ENCODE results near the gene NOL6.
"Not testable (repeated sequence)": the region's sequence is repeated elsewhere in the genome, so short reads cannot be mapped to it uniquely, and the experiment has no call there.

Gene NOL6

DNA sequence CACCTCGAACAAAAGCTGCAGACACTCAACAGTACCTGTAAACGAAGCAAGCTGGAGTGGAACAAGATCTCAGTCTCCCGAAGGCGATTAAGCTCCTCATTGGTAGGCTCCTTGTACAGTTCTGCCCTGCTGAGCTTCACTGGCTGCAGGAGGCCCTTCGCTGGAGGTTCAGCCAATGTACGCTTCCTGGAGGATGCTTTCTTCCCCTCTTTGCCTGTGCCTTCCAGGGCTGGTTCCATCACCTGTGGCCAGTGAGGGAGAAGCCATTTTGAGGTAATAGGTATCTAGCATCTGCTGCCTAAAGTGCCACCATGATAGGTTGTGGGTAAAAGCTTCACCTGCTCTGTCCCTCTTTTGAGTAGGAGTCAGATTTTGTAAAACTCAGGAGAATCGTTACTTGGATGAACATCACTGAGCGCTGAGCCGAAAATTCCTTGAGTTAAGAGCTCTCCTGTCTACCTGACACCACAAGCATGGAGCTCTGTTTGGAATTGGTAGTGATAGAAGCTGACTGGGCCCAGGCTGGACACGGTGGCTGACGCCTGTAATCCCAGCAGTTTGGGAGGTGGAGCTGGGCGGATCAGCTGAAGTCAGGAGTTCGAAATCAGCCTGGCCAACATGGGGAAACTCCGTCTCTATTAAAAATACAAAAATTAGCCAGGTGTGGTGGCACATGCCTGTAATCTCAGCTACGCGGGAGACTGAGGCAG lies 1.4 kb downstream of the NOL6 start:
- DNase-seq, result no peak

GRCh38 chr9:33471361-33471760 lies 2.4 kb downstream of the NOL6 start:
- no peak for DNase-seq

GRCh38 chr9:33469891-33470290 lies 3.8 kb downstream of the NOL6 start:
- DNase-seq, result no peak

DNA sequence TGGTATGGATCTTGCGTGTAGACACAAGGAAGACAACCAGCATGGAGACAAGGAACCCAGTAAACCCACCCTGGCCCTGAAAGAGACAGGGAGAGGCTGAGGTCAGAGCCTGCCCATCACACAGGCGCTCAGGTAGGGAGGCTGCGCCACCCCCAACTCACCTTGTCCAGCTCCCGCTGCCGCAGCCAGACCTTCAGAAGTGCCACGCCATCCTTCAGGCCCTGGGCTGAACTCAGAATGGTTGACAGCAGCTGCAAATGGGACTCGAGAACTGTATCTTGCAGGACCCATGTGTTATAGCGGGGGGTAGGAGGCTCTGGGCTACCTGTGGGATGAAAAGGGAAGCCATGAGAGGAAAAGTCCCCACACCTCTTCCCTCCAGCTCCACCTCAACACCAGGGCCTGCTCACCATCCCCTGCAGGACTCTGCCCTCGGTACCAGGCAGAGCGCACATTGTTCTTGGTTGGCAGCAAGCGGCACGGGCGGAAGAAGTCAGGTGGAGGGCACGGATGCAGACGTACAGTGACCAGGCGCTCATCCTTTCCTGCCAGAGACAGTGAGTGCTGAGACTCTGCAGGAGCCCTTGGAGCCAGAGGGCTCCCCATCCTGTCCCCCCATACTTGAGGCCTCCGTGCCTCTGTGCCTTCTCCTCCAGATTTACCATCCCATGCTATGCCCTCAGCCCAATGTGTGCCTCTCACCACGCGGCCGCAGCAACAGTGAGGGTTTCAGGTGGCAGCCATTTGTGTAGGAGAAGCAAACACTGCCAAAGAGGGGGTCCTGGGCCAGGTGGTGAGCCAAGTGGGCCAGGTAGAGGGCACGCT lies 4.7 kb downstream of the NOL6 start:
- DNase-seq, result peak; percentile 10

DNA sequence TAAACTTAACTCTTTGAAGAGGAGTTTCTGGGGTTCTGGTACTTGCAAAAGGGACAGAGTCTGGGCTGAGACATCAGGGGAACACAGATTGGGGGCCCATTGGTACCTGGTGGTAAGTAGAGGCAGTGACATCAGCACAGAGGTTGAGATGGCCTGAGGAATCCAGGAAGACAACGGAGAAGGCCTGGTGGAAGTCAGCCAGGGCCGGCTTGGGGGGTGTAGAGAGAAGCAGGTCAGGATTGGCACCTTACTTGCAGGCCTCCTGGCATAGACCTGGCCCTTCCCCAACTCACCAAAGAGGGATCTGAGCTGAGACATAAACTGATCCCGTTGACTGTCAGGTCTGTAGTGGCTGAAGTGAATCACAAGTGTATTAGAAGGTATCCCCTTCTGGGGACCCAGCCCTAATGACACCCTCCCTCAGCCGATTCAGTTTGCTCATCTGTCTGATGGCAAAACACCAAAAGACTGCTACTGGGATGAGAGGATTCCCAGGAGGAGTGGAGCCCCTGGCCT lies 5.5 kb downstream of the NOL6 start:
- DNase-seq, result peak; percentile 3

DNA sequence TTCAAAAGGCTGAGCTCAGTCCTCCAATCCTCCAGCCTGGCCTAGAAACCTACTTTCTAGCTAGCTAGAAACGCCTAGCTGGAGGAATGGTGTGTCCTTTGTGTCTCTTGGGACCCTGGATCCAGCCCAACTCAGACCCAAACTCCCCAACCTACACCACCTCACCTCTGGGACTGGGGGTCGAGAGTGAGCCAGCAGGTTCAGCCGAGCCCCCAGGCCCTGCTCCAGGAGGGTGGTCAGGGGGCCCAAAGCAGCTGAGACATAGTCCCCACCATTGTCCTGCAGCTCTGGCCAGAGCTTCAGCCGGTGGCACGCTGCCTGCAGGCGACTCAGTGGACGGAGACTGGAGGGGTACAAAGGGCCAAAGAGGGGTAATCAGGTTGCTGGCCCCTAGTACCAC lies 6.2 kb downstream of the NOL6 start:
- peak; percentile 9 for DNase-seq

DNA sequence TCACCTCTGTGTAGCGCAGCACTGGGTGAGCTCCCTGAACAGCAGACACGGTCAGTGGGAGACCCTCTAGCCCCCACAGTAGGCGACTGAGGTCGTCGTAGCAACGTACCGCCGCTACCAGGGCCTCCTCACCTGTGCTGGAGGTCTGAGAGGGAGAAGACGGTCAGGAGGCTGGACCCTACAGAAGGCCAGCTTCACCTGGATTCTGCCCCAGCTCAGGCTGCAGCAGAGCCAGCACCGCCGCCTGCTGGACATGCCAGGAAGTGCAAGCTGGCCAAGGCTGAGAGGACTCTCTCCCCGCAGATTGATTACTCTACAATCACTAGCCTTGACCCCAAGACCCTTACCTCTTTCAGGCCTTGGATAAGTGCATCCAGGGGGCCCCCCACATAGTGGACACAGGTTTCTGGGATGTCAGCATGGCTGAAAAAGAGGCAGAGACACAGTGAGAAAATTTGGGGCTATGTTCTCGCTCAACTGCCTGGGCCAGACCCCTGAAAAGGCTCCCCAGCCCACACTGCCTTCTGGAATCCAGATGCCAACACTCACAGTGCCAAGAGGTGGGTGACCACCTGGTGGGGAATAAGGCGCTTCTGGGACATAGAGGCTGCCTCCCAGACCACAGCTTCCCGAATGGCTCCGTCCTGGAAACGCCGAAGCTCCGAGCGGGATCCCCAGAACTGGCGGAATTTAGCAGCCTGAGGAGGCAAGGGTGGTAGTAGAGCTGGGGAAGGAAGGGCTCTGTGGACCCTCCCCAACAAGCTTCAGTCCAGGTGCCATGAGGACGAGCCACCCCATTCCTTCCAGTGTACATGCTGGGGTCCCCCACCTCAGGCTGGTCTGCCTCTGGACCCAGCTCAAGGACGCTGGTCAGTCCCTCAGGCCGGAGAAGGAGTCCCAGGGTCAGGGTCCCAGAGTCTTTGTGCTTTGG lies 6.9 kb downstream of the NOL6 start:
- peak; percentile 79 for DNase-seq

- DNase-seq, result no peak
These were observed 7.8 kb downstream of the NOL6 start for GRCh38 chr9:33465596-33466564.

- no peak for DNase-seq
These were observed 8.6 kb downstream of the NOL6 start for GRCh38 chr9:33465096-33465495.

GRCh38 chr9:33464045-33464636 lies 9.6 kb downstream of the NOL6 start:
- DNase-seq, result no peak

GRCh38 chr9:33463151-33463550 lies 10.6 kb downstream of the NOL6 start:
- no peak for DNase-seq

- DNase-seq, result no peak
These were observed 12.2 kb downstream of the NOL6 start for GRCh38 chr9:33461492-33461891.

DNA sequence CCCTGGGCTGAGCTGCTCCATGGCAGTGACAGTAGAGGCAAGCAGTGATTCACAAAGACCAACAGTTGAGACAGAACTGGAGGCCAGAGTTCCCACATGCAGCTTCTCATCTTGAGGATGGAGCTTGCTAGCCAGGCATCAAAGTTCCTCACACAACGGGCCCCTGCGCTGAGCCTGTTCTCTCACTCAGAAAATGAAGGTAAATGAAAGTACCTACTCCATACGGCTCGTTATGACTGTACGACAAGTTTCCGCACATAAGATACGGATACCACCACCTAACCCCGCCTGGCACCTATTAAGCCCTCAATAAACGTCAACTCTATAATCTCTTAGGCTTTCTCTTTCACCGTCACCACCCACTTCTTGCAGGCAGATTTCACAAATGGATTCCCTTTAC lies 12.9 kb downstream of the NOL6 start:
- no peak for DNase-seq

DNA sequence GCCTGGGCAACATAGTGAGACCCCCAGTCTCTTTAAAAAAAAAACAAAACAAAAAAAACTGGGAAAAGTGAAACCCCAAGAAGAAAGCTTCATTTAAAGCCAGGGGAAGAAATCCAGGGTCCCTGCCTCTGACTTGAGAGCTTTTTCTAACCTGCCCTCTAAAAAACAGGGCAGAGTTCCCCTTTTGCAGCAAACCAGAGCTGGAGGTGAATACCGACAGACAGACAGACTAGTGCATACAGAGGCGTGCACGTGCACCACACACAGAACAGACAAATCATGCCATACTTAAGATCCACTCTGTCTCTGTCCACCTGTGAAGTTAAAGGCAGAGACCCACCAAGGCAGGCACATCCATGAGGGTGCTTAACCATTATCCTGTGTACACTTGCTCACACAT lies 14.6 kb downstream of the NOL6 start:
- no peak for DNase-seq

DNA sequence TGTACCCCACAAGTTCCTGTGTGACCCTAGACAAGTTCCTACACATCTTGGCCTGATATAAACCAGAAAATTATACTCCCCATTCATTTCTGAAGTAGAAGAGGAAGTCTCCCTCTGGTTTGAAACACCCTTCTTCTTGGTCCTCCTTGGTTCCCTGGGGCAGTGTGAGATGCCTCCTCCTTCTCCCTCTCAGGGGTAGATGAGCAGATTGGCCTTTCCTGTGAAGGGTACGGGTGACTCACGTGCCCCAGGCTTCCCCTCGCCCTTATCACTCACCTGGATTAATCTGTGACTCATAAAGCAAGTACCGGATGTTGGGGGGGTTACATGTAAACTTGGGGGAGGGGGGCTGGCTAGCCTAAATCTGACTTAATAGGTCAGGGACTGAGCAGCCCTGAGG lies 15.3 kb downstream of the NOL6 start:
- peak; percentile 72 for DNase-seq

- DNase-seq, result no peak
These were observed 17.8 kb downstream of the NOL6 start for GRCh38 chr9:33455945-33456344.

DNA sequence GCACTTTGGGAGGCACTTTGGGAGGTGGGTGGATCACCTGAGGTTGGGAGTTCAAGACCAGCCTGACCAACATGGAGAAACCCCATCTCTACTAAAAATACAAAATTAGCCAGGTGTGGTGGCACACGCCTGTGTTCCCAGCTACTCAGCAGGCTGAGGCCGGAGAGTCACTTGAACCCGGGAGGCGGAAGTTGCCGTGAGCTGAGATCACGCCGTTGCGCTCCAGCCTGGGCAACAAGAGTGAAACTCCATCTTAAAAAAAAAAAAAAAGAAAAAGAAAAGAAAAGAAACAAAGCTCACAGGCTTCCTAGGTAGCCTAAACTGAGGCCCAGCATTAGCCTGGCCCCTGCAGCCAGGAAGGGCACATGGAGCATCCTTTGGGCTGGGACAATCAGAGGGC lies 18.3 kb downstream of the NOL6 start:
- DNase-seq, result not testable (repeated sequence)

DNA sequence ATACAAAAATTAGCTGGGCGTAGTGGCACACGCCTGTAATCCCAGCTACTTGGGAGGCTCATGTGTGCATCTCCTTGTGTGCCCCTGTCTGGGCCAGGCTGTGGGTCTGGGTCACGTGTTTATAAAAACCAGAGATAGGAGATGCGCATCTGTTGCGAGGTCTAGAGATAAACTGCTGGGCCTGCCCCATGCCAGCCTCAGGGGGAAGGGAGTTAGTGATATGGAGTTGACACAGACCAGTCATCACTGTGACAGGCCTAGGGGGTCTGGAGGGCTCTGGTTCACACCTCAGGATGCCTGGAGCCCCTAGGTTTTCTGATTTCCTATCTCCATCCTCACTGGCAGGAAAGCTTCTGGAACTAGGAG lies 19.1 kb downstream of the NOL6 start:
- DNase-seq, result not testable (repeated sequence)

- no peak for DNase-seq
These were observed 19.6 kb downstream of the NOL6 start for GRCh38 chr9:33453999-33454660.

GRCh38 chr9:33453286-33453860 lies 20.4 kb downstream of the NOL6 start:
- no peak for DNase-seq

All from activated CD8-positive, alpha-beta memory T cell treated with anti-CD3 and anti-CD28 coated beads, Interleukin-2, amount 50 U/mL, for 4 hours (primary cell).